Erythroblast (primary cell): ENCODE data around the gene EIF5A.

ENCODE experiments used
- GATA1 ChIP-seq: IDR thresholded peaks from 2 replicates; pipeline ENCODE4 v1.6.1; 2011; ENCODE audit warnings: low read depth, mild to moderate bottlenecking, control low read depth, low read length, moderate library complexity
- POLR2A ChIP-seq: IDR thresholded peaks from 2 replicates; pipeline ENCODE4 v1.6.1; 2011; ENCODE audit warnings: mild to moderate bottlenecking, low read length

GRCh38 chr17:7329997-7330637 lies 22.7 kb downstream of the EIF5A start:
- TF ChIP-seq POLR2A (no peak), GATA1 (no peak)
